MM.1S (cell line): ENCODE measurements around the gene MDGA2.

Source experiments
- DNase-seq: peaks from one replicate; pipeline ENCODE4 v3.0.0-alpha.2; 2015
- H2AFZ ChIP-seq: fragments of 300-600 bp; sonication (generic); 2 replicates; pipeline ENCODE4 v1.6.0; 2016; ENCODE audit warnings: antibody characterized with exemption, low read length
- H3F3A ChIP-seq: fragments of 300-600 bp; sonication (generic); 2 replicates; pipeline ENCODE4 v1.6.1; 2016; ENCODE audit warnings: mild to moderate bottlenecking, antibody characterized with exemption, low read length, moderate library complexity, mixed read lengths; ENCODE audit not compliant: insufficient read depth
- H3K27ac ChIP-seq: fragments of 300-600 bp; sonication (generic); 2 replicates; pipeline ENCODE4 v1.5.1; 2016; ENCODE audit warnings: mild to moderate bottlenecking, low read length
- H3K27me3 ChIP-seq: fragments of 300-600 bp; sonication (generic); replicated peaks from 2 replicates; pipeline ENCODE4 v1.6.0; 2016; ENCODE audit warnings: low read length; ENCODE audit not compliant: insufficient read depth
- H3K36me3 ChIP-seq: fragments of 300-600 bp; sonication (generic); replicated peaks from 2 replicates; pipeline ENCODE4 v1.6.1; 2016; ENCODE audit warnings: mild to moderate bottlenecking, low read length, mixed read lengths; ENCODE audit not compliant: insufficient read depth
- H3K4me1 ChIP-seq: fragments of 300-600 bp; sonication (generic); 2 replicates; pipeline ENCODE4 v1.6.1; 2016; ENCODE audit warnings: low read length, mixed read lengths
- H3K4me2 ChIP-seq: fragments of 300-600 bp; sonication (generic); 2 replicates; pipeline ENCODE4 v1.6.0; 2016; ENCODE audit warnings: low read depth, low read length
- H3K4me3 ChIP-seq: fragments of 300-600 bp; sonication (generic); 2 replicates; pipeline ENCODE4 v1.5.1; 2016; ENCODE audit warnings: low read length, mixed read lengths
- H3K79me2 ChIP-seq: fragments of 300-600 bp; sonication (generic); 2 replicates; pipeline ENCODE4 v1.6.1; 2016; ENCODE audit warnings: mixed run types, low read length, mixed read lengths
- H3K9ac ChIP-seq: fragments of 300-600 bp; sonication (generic); 2 replicates; pipeline ENCODE4 v1.6.1; 2016; ENCODE audit warnings: low read length, mixed read lengths
- H3K9me2 ChIP-seq: fragments of 300-600 bp; sonication (generic); replicated peaks from 2 replicates; pipeline ENCODE4 v1.6.1; 2016; ENCODE audit warnings: mild to moderate bottlenecking, low read length, mixed read lengths; ENCODE audit not compliant: insufficient read depth
- H3K9me3 ChIP-seq: fragments of 300-600 bp; sonication (generic); replicated peaks from 2 replicates; pipeline ENCODE4 v1.6.1; 2016; ENCODE audit warnings: mild to moderate bottlenecking, low read length, mixed read lengths; ENCODE audit not compliant: insufficient read depth
- H4K20me1 ChIP-seq: fragments of 300-600 bp; sonication (generic); 2 replicates; pipeline ENCODE4 v1.6.1; 2016; ENCODE audit warnings: mild to moderate bottlenecking, low read length, moderate library complexity, mixed read lengths; ENCODE audit not compliant: insufficient read depth
- EZH2 ChIP-seq: fragments of 300-600 bp; sonication (generic); optimal IDR thresholded peaks from 2 replicates; pipeline ENCODE3; 2017; ENCODE audit warnings: low read depth, mild to moderate bottlenecking, antibody characterized with exemption, low read length, mixed read lengths
- EZH2phosphoT487 ChIP-seq: fragments of 300-600 bp; sonication (generic); IDR thresholded peaks from 2 replicates; pipeline ENCODE4 v1.6.1; 2018; ENCODE audit warnings: antibody characterized with exemption, low read length
- TF ChIP-seq, protein P1 (sequence below): fragments of 300-600 bp; sonication (generic); IDR thresholded peaks from 2 replicates; pipeline ENCODE4 v1.5.1; 2016; ENCODE audit warnings: antibody characterized with exemption, low read length, mixed read lengths

MDGA2 gene

GRCh38 chr14:47509957-47510356 is 165.4 kb downstream of the MDGA2 start:
- Histone ChIP-seq H3K36me3 (no peaks in the 10 kb centered on the region), H3K9ac (no peak overlapping the region), H3F3A (no peaks in the 10 kb centered on the region), H3K79me2 (no peaks in the 10 kb centered on the region), H3K27ac (no peak overlapping the region), H2AFZ (no peak overlapping the region), H3K4me3 (no peak overlapping the region), H3K4me2 (no peak overlapping the region), H3K9me3 (no peaks in the 10 kb centered on the region), H3K9me2 (no peaks in the 10 kb centered on the region), H4K20me1 (no peaks in the 10 kb centered on the region), H3K27me3 (no peaks in the 10 kb centered on the region), H3K4me1 (no peaks in the 10 kb centered on the region)
- TF ChIP-seq EZH2phosphoT487, result no peak
- TF ChIP-seq EZH2, result no peak
- TF ChIP-seq, protein P1, sequence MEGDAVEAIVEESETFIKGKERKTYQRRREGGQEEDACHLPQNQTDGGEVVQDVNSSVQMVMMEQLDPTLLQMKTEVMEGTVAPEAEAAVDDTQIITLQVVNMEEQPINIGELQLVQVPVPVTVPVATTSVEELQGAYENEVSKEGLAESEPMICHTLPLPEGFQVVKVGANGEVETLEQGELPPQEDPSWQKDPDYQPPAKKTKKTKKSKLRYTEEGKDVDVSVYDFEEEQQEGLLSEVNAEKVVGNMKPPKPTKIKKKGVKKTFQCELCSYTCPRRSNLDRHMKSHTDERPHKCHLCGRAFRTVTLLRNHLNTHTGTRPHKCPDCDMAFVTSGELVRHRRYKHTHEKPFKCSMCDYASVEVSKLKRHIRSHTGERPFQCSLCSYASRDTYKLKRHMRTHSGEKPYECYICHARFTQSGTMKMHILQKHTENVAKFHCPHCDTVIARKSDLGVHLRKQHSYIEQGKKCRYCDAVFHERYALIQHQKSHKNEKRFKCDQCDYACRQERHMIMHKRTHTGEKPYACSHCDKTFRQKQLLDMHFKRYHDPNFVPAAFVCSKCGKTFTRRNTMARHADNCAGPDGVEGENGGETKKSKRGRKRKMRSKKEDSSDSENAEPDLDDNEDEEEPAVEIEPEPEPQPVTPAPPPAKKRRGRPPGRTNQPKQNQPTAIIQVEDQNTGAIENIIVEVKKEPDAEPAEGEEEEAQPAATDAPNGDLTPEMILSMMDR, result no peak
- DNase-seq, result no peak

- TF ChIP-seq EZH2, result no peak
- TF ChIP-seq, protein P1, result no peak
- H3K9ac ChIP-seq, result no peak overlapping the region
- no peak overlapping the region for H2AFZ ChIP-seq
- H3K9me2 ChIP-seq, result no peaks in the 10 kb centered on the region
- no peaks in the 10 kb centered on the region for H3K36me3 ChIP-seq
- H3K27ac ChIP-seq, result no peak overlapping the region
- no peaks in the 10 kb centered on the region for H3K9me3 ChIP-seq
- H3K4me1 ChIP-seq, result no peaks in the 10 kb centered on the region
- no peak overlapping the region for H3K4me2 ChIP-seq
- no peaks in the 10 kb centered on the region for H3K27me3 ChIP-seq
- DNase-seq, result no peak
- no peaks in the 10 kb centered on the region for H3F3A ChIP-seq
- H3K4me3 ChIP-seq, result no peak overlapping the region
- no peaks in the 10 kb centered on the region for H4K20me1 ChIP-seq
- no peaks in the 10 kb centered on the region for H3K79me2 ChIP-seq
Observed at GRCh38 chr14:47507861-47508260, 167.5 kb downstream of the MDGA2 start.

DNA sequence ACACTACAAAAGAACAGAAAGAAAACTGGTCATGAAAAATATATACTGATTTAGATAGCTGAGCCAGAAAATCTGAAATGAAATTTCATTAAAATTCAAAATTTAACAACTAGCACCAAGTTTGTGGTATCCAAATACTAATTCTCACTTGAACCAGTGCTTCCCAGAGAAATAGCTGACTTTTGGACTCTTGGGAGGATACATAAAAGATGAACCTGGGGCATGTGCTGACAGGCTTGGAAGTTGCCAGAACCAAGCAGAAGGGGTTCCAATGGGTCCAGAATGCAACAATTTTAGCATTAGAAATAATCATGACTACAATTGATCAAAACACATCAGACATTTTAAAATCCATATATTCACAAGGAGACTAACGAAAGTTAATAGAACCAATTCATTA is 175.0 kb downstream of the MDGA2 start:
- no peaks in the 10 kb centered on the region for H3K4me1 ChIP-seq

More for the DNA sequence above, 175.0 kb downstream of the MDGA2 start:
- H3K9me3 ChIP-seq, result no peaks in the 10 kb centered on the region
- no peak overlapping the region for H3K4me2 ChIP-seq
- H3F3A ChIP-seq, result no peaks in the 10 kb centered on the region
- H4K20me1 ChIP-seq, result no peaks in the 10 kb centered on the region
- no peaks in the 10 kb centered on the region for H3K27me3 ChIP-seq
- no peaks in the 10 kb centered on the region for H3K79me2 ChIP-seq
- no peaks in the 10 kb centered on the region for H3K9me2 ChIP-seq
- no peak overlapping the region for H3K27ac ChIP-seq
- no peak overlapping the region for H3K4me3 ChIP-seq
- H3K9ac ChIP-seq, result no peak overlapping the region
- DNase-seq, result no peak
- no peak overlapping the region for H2AFZ ChIP-seq
- no peaks in the 10 kb centered on the region for H3K36me3 ChIP-seq
- TF ChIP-seq EZH2, result no peak
- TF ChIP-seq, protein P1, result no peak
- TF ChIP-seq EZH2phosphoT487, result no peak
